NCI-H2081 (cell line): Measurements from ENCODE around the gene SNAP23.

ENCODE experiments used
- DNase-seq, 2 experiments: peaks; one replicate each; lab custom pipeline; 2025; lab: John Stamatoyannopoulos, UW

SNAP23 gene

DNA sequence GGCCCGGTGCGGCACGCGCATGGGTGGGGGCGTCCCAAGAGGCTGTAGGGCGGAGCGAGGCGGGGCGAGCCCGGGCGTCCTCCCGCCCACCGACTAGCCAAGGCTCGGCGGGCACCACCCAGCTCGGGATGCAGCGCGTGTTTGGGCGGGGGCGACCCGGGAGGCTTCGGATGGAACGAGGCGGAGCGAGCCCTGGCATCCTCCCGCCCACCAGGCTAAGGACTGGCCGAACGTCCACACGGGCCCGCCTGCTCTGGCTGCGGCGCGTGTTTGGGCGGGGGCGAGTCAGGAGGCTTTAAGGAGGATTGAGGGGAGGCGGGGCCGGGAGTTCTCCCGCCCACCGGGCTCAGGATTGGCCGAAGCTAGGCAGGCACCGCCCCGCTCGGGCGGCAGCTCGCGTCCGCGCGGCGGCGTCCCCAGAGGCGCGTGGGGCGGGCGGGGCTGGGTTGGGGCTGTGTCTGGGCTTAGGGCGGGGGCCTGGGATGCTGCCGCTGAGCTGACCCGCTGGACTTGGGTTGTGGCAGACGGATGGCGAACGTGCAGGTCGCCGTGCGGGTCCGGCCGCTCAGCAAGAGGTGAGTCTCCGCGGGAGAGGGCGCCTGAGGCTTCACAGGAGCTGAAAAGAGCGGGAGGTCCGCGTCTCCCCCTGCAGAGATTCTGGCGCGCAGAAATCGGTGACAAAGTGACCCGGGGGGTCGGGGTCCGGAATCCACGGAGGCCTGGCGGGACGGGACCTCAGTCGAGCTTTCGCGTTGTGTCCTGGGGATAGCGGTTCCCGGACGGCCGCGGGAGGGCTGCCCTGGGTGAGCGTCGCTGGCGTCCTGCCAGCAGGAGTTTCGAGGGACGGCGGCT lies 80.0 kb downstream of the SNAP23 start, which contains the start of gene STARD9:
Gene STARD9 (plus strand): TSS at position 419 of the 852 bp plus-strand sequence. CDS start 110 bp downstream, at position 529.
- DNase-seq: peak; percentile 97 to 98

DNA sequence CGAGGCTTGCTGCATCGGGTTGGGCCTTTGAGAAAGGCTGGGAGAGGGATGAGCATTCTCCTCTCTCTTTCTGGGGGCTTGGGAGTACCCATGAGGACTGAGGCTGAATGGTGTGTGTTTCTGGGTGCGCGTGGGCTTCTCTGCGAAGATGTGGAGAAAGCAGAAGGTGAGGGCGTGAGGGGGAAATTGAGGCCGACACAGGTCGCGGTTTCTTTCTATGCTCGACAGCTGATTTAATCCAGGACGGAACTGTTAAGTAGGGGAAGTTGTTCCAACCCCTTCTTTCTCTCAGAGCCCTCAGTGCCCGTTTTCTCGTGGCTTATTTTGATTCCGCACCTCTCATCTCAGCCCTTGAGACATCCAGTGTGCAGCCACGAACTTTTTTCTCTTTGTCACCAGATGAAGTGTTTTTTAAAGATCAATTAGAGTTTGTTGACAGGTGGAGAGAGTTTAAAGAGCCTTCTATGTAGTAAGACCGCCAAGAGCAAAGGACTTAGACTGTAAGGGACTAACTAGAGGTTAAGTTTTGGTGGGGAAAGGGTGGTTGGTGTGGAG lies 80.7 kb downstream of the SNAP23 start:
- DNase-seq: no peak

DNA sequence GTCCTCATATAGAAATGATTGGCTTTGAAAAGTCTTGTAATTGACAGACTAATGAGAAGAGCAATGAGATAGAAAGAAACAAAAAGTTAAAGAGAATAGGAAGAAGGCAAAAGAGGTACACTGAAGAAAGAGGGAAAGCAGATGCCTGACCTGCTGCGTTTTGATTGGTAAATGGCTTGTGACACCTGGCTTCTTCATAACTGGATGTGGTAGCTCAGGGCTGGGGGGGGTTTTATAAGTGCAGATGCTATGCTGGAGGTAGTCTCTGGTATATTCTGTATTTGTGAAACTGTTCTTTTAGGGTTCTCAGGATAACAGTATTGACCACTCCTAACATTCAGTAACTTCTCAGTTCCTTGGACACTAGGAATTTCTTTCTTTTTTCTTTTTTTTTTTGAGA lies 81.3 kb downstream of the SNAP23 start:
- no peak for DNase-seq

DNA sequence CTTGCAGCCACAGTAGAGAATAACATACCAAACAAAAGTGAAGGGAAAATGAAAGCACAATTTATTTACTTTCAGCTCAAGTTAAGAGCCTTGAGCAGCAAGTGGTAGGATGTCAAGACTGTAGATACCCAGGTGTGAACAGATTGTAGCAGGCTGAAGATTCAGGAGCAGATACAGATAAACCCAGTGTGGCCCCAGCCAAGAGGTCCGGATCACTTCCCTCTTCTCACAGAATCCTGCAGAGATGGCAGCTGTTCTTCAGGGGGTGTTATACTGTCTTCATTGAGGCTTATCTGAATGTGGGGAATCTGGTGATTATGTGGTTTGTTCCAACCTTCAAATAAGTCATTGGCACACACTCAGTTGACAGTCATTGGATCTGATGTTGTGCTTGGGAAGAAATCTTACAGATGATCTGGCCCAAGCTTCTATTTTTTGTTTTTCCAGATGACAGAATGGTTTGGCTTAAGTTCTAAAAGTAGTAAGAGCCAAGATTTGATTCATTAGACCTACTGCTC lies 82.1 kb downstream of the SNAP23 start:
- DNase-seq: no peak

DNA sequence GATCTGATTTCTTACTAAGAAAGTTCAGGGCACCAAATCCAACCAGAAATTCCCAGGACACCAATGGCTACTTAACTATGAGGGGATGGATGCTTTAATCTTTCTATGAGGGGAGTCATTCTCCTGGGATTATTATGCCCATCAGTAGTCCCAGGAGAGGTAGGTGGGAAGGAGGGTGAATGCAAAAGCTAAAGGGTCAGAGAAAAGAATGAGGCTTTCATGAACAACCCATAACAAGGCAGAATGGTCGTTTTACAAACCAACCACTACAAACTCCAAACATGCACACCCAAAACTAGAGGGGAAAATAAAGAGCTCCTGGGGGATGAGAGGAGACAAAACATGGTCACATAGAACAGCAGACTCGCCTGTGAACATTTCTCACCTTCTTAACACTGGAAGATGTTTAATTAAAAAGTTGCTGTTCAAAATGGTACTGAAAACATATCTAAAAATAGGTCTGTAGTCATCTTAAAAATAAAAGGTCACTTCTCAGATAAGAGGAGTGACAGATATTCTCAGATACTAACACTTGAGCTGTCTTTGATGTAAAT lies 83.6 kb downstream of the SNAP23 start:
- no peak for DNase-seq

DNA sequence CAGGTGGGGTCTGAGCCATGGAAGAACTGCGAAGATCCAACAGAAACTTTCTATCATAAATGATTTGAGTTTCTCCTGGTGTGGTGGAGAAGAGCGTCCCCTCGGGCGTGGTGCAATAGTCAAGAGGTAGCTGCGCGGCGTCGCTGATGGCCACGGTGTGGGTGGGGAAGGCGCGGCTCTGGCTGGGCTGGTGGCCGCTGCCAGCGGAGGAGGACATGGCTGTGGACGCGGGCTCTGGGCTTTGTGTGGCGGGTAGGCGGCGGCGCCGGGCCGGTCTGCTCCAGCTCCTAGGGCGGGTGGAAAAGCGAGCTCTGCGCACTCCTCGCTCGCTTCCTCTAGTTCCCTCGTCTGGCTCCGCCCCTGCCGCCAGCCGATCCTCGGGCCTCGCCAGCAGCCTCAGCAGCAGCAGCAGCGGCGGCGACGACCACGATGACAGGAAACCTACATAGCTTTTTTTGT lies 85.9 kb downstream of the SNAP23 start:
- DNase-seq: peak; percentile 72 to 88
